Fibroblast of peridontal ligament (primary cell): ENCODE data around the gene GPC6.

Experiments used
- DNase-seq: peaks from one replicate; pipeline ENCODE4 v3.0.0-alpha.2; 2010; ENCODE audit errors: extremely low read depth

Gene GPC6

DNA sequence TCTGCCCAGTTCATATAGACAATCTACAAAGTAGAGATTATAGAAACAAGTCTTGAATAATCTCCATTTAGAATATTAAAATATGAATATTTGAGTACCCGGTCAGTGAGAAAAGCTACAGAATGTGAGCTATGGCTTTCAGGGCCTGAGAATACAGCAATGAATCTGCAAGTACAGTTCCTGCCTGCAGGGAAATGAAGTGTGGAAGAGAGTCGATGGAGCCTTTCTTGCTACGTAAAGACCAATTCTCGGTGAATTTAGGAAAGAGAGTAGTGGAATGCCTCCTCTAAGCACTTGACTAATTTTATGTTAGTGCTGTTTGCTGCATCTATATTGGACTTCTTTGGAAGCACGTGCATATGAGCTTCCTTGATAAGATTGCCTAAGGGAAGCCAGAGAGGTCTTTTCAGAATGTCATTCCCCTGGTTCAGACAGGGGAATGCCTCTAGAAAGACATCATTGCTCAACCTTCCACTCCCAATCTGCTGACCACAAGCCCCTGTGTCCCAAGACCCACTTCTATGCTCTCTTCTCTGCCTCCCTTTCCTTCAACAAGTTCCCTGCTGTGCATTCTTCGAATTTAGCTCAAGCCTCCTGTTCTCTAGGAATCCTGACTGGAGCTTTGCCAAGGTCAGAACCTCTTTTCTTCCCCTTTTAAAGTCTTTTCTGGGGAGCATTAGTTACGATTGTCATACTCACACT lies 41.9 kb downstream of the GPC6 start:
- DNase-seq, result no peak

DNA sequence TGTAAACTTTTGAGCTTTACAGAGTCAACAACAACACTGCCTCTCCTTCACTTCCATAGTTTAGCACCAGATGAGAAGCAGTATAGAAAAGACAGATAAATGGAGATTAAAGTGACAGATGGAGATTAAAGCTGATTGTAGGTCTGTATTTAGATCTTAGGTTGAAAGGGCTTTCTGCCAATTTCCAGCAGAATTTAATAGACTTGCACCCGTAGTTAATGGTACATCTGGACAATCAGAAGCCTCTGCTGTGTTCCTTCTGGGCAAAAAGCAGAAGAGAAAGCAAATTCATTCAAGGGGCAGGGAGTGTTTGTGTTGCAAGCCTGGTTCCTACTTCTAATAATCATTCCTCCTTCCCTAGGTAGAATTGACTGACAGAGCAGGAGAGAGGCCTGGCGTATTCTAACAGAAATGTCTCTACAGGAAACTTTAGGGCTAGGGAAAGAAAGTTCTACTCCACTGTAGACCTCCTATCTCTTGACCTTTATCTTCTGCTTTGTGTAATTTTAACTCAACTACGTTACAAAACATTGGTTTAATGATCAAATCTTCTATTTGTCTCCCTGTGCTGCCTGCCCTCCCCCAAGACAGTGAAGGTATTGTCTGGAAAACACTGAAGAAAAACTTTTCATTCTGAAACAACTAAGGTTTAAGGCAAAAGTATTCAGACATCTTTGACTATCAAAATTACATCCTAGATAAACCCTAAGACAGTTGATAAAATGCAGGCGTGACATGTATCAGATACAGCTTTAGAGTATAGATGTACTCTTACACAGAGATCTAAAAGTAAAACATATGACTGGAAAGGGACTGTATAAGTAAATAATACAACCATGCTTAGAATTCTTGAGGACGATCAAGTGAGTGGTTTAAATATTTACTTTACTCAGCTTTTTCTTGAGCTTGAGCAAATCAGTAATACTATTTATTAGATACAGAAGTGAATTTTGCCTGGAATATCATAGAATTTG lies 44.4 kb downstream of the GPC6 start:
- no peak for DNase-seq

GRCh38 chr13:93279982-93280381 lies 53.4 kb downstream of the GPC6 start:
- no peak for DNase-seq

- no peak for DNase-seq
Measured at GRCh38 chr13:93280688-93281087, 54.1 kb downstream of the GPC6 start.

- no peak for DNase-seq
Measured at GRCh38 chr13:93283255-93283654, 56.6 kb downstream of the GPC6 start.

GRCh38 chr13:93284064-93284463 lies 57.5 kb downstream of the GPC6 start:
- DNase-seq, result no peak

GRCh38 chr13:93286047-93286446 lies 59.4 kb downstream of the GPC6 start:
- DNase-seq, result no peak

DNA sequence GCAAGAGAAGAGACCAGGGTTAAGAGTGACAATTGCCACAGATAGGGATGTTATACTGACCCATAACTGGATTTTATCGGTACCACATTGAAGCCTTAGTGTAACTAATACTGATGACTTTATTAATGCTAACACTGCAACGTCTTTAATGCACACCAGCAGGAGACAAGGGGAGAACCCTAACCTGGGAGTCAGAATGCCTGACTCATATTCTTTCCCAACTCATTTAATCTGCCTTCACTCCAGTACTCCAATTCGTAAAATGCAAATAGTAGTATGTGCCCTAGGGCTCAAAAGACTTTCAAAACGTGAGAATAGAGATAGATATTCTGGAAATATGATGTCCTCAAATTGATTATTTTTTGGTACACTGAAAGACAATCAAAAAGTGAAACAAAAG lies 62.4 kb downstream of the GPC6 start:
- no peak for DNase-seq

DNA sequence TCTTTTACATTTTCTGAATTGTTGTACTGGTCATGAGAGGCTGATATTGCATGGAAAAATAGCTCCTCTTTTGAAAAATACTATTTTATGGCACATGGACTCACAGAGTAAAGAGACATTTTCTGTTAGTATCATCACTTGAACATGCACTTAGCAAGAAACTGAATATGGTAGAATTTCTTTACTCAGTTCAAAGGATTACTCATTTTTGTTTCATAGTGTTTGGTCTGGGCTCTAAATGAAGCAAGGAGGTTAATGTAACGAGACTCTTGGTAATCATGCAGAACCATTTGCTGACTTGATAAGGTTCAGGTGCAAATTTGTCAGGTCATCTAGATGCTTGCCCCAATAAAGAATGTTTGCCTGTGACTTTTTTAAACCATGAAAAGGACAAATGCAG lies 63.2 kb downstream of the GPC6 start:
- DNase-seq, result no peak

DNA sequence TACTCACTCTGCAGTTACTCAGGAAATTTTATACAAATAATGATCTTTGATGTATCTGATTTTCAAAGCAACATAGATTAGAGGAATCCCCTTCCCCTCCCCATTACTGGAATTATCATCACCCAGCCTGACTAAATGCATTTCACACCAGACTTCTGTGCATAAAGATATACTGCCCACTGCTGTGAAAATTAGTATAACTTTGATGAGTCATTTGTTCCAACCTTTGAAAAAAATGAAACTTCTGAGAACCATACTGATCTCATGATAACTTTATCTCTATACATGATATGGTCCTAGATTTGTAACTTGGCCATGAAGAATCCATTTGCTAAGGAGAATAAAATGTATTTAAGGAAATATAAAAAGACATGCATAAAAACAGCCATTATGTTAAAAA lies 63.9 kb downstream of the GPC6 start:
- peak; percentile 43 for DNase-seq

DNA sequence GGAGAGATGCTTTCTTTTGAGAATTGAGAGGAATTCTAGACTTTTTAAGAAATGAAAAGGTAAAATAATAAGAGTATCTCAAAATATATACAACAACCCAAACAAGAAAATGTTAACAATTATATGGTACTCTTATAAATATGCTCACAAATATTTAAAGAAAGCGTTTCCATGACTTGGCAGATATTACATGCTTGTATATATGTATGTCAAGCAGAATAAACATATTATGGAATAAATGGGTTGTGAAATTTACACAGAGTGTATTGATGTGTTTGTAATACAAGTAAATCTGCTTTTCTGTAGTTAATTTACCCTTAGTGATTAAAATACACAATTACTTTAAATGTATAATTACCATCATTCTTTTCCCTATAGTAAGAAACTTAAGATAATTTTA lies 65.8 kb downstream of the GPC6 start:
- no peak for DNase-seq

DNA sequence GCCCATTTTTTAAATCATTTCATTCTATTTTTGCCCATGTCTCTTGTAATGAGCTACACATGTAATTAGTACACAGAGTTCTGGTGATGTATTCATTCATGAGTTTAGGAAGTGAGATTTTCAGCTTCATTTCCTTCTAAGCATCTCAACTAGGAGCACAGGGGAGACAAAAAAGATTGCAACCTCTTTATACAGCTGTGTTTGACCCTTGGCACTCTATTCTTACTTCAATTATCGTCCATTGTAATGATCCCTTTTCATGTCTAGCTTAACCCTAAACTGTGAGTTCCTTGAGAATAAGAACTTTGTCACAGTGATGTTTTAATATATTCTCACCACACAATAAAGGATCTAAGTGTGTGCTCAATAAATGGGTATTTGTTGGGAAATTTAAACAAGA lies 67.1 kb downstream of the GPC6 start:
- DNase-seq, result no peak

GRCh38 chr13:93296584-93296983 lies 70.0 kb downstream of the GPC6 start:
- DNase-seq, result no peak

DNA sequence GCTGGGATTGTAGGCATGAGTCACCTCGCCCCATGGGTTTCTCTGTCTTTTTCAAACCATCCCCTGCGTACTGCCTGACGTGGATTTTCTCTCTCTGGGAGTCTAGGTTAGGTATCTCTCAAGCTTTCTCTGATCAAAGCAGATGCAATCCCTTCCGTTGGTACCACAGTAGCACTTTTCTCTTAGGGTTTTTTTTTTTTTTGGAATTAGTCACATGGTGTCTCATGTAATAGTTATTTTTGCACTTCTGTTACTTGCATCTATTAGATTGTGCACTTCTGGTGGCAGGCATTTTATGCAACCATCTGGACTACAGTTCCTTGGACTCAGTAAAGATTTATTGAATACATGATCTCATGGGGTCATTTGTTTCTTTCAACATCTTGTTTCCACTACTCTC lies 72.1 kb downstream of the GPC6 start:
- DNase-seq, result no peak

DNA sequence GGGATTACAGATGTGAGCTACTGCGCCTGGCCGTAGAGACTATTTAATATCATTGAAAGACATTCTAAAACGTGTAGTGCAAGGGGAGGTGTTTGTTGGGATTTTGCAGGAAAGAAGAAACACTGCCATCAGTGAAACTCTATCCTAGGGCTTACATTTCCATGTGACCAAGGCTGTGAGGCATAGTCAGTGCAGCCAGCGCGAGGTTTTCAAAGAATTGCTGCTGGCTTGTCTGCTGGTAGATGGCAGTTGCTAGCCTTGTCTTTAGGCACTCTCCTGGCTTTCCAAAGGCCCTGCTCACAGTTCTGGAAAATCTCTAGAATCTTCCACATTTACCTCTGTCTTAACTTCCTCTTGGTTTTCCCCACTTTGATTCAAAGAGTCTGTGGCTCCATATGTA lies 77.5 kb downstream of the GPC6 start:
- DNase-seq, result no peak

DNA sequence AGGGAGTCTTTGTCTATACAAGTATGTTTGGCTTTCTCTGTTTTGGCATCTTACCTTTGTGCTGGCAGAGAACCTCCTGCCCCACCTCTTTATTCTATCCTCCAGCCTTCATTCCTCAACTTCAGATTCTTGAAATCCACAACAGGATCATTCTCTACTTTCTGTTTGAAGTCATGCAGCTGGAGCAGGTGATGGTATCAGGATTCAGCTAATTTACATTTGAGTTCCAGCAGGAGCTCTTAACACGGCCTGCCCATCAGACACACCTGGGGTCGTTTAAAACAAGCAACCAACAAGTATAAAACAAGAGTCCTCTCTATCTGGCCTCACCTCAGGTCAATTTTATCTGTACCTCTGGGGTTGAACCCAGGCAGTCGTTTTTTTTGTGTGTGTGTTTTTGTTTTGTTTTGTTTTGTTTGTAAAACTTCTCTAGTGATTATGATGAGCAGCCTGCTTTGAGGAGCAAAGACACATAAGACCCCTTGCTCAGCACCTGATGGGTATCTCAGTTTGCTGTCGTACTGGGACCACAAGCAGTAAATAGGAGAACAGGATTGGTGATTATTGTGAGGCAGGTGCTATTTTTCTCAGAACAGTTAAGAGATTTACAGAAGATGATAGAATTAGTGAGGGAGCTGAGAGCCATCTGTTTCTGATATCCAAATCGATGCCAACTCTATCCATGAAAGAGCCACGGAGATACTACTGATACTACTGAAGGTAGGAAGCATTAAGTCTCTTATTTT lies 78.4 kb downstream of the GPC6 start:
- no peak for DNase-seq

DNA sequence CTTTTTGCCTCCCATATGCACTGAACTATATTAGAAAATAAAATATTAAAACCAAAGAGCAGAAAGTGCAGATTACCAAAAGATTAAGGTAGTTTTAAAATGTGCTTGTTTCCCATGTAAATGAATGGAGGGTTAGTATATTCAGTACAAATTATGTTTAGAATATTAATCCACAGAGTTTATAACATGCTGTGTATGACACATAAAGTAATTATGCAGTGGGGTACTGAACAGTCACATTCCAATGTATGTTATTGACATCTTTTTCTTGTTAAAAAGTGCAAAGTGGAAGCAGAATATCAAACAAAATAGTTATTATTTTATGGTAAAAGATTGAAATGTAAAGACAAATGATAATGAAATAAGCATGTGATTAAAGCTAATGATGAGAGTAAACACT lies 79.3 kb downstream of the GPC6 start:
- DNase-seq, result peak; percentile 30

GRCh38 chr13:93307136-93307535 lies 80.5 kb downstream of the GPC6 start:
- DNase-seq, result no peak

DNA sequence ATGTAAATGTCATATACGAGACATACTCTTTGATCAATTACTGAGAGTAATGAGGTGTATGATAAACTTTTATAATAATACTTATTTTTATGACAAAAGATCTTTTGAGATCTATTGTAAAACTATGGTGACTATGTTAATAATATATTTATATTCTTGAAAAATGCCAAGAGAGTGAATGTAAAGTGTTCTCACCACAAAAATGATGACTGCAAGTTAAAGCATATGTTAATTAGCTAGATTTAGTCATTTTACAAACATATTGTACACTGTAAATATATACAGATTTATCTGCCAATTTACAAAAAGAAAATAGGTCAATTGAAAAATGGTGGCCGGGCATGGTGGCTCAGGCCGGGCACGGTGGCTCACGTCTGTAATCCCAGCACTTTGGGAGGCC lies 81.0 kb downstream of the GPC6 start:
- DNase-seq, result no peak

DNA sequence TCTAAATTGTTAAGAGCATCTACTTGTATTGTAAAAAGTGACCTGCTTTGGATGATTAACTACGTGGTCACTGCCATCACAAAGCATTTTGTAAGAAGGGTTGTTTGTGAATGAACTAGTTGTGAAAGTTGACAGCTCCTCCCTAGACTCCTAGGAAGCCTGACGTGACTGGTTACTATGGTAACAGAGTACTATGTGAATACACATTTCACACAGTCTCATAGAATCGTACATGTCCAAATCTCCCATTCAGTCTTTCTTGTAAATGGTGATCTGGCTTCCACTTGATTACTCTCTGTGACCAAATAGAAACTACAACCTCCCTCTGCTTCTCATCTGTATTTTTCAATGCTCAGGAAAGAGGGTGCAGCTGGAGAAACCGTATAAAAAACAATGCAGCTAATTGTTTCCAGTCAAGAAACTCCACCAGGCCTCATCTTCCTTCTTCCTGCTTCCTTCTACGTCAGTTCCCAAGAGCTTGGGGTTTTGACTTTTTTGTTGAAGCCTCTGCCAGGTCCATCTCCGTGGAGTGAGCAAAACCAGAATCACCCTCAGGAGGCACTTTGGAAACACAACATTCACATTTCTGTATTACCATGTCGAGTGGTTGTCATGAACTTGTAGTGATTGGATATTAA lies 83.4 kb downstream of the GPC6 start:
- peak; percentile 56 for DNase-seq

DNA sequence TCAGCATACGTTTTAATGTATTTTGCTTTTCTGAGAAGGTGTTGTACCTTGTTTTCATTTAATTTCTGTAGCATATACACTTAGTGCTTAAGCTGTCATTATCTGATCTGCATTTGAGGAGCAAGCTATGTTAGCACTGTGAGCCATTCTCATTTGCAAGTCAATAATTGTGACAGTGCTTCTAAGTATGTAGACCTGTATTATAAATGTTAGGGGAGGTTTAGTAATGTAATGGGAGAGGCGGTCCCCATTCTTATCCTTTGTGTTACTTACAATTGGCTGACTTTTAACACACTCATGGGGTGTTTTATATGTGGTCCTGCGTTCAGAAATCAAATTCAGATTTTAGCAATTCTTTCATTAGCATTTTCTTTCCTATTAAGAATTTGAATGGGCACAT lies 90.2 kb downstream of the GPC6 start:
- DNase-seq, result no peak
